HEK293 (cell line): ENCODE results near the gene C1orf74.

Source experiments
- BCL11B ChIP-seq: fragments of 450-650 bp; formaldehyde crosslinking; IDR thresholded peaks from 2 replicates; pipeline ENCODE4 v1.5.1; 2016; ENCODE audit warnings: low read depth, missing biosample characterization, missing genetic modification characterization
- GLIS1 ChIP-seq: fragments of 450-650 bp; formaldehyde crosslinking; IDR thresholded peaks from 2 replicates; pipeline ENCODE4 v1.5.1; 2016; ENCODE audit warnings: missing biosample characterization, missing genetic modification characterization
- HOXA7 ChIP-seq: sonication (generic); formaldehyde crosslinking; IDR thresholded peaks from 2 replicates; pipeline ENCODE4 v1.8.1; 2022; ENCODE audit warnings: missing genetic modification reagents, borderline replicate concordance
- KLF8 ChIP-seq: fragments of 450-650 bp; formaldehyde crosslinking; IDR thresholded peaks from 2 replicates; pipeline ENCODE4 v1.5.1; 2016; ENCODE audit warnings: missing biosample characterization, missing genetic modification characterization
- RBAK ChIP-seq: fragments of 450-650 bp; formaldehyde crosslinking; IDR thresholded peaks from 2 replicates; pipeline ENCODE4 v1.5.1; 2016; ENCODE audit warnings: missing biosample characterization, missing genetic modification characterization
- SP7 ChIP-seq: fragments of 450-650 bp; formaldehyde crosslinking; IDR thresholded peaks from 2 replicates; pipeline ENCODE4 v1.5.1; 2016; ENCODE audit warnings: missing biosample characterization, missing genetic modification characterization
- TCF7L2 ChIP-seq: IDR thresholded peaks from 2 replicates; pipeline ENCODE4 v1.6.1; 2011; ENCODE audit warnings: low read depth, mild to moderate bottlenecking, inconsistent platforms, low read length, moderate library complexity, borderline replicate concordance
- WT1 ChIP-seq: fragments of 450-650 bp; formaldehyde crosslinking; IDR thresholded peaks from 2 replicates; pipeline ENCODE4 v1.5.1; 2016; ENCODE audit warnings: missing biosample characterization, missing genetic modification characterization
- ZBTB48 ChIP-seq: fragments of 450-650 bp; formaldehyde crosslinking; IDR thresholded peaks from 2 replicates; pipeline ENCODE4 v1.5.1; 2016; ENCODE audit warnings: missing biosample characterization, missing genetic modification characterization
- ZEB2 ChIP-seq: fragments of 450-650 bp; formaldehyde crosslinking; IDR thresholded peaks from 2 replicates; pipeline ENCODE4 v1.5.1; 2016; ENCODE audit warnings: missing biosample characterization, missing genetic modification characterization
- ZFP41 ChIP-seq: fragments of 450-650 bp; formaldehyde crosslinking; IDR thresholded peaks from 2 replicates; pipeline ENCODE4 v1.5.1; 2016; ENCODE audit warnings: missing biosample characterization, missing genetic modification characterization, borderline replicate concordance
- ZNF10 ChIP-seq: fragments of 450-650 bp; formaldehyde crosslinking; IDR thresholded peaks from 2 replicates; pipeline ENCODE4 v1.5.1; 2017; ENCODE audit warnings: missing biosample characterization, missing genetic modification characterization
- ZNF114 ChIP-seq: fragments of 450-650 bp; formaldehyde crosslinking; IDR thresholded peaks from 2 replicates; pipeline ENCODE4 v1.5.0; 2017; ENCODE audit warnings: missing biosample characterization, missing genetic modification characterization
- ZNF184 ChIP-seq: fragments of 450-650 bp; IDR thresholded peaks from 2 replicates; pipeline ENCODE4 v1.5.1; 2018; ENCODE audit warnings: missing biosample characterization, mild to moderate bottlenecking, missing genetic modification characterization
- ZNF223 ChIP-seq: fragments of 450-650 bp; formaldehyde crosslinking; IDR thresholded peaks from 2 replicates; pipeline ENCODE4 v1.5.1; 2016; ENCODE audit warnings: missing biosample characterization, missing genetic modification characterization
- ZNF248 ChIP-seq: fragments of 450-650 bp; formaldehyde crosslinking; IDR thresholded peaks from 2 replicates; pipeline ENCODE4 v1.5.1; 2017; ENCODE audit warnings: missing biosample characterization, missing genetic modification characterization
- ZNF266 ChIP-seq: fragments of 450-650 bp; formaldehyde crosslinking; IDR thresholded peaks from 2 replicates; pipeline ENCODE4 v1.5.1; 2016; ENCODE audit warnings: missing biosample characterization, missing genetic modification characterization, low read depth
- ZNF324 ChIP-seq: fragments of 450-650 bp; formaldehyde crosslinking; IDR thresholded peaks from 2 replicates; pipeline ENCODE4 v1.5.1; 2016; ENCODE audit warnings: missing biosample characterization, missing genetic modification characterization
- ZNF404 ChIP-seq: fragments of 450-650 bp; formaldehyde crosslinking; IDR thresholded peaks from 2 replicates; pipeline ENCODE4 v1.5.1; 2017; ENCODE audit warnings: missing biosample characterization, missing genetic modification characterization
- ZNF600 ChIP-seq: fragments of 450-650 bp; formaldehyde crosslinking; IDR thresholded peaks from 2 replicates; pipeline ENCODE4 v1.5.1; 2016; ENCODE audit warnings: missing biosample characterization, missing genetic modification characterization
- ZNF707 ChIP-seq: fragments of 450-650 bp; formaldehyde crosslinking; IDR thresholded peaks from 2 replicates; pipeline ENCODE4 v1.5.1; 2016; ENCODE audit warnings: missing biosample characterization, missing genetic modification characterization
- ZNF747 ChIP-seq: fragments of 450-650 bp; formaldehyde crosslinking; IDR thresholded peaks from 2 replicates; pipeline ENCODE4 v1.5.1; 2016; ENCODE audit warnings: missing biosample characterization, missing genetic modification characterization
- ZNF768 ChIP-seq: fragments of 450-650 bp; formaldehyde crosslinking; IDR thresholded peaks from 2 replicates; pipeline ENCODE4 v1.5.1; 2018; ENCODE audit warnings: missing biosample characterization, mild to moderate bottlenecking, missing genetic modification characterization
- ZNF830 ChIP-seq: fragments of 450-650 bp; IDR thresholded peaks from 2 replicates; pipeline ENCODE4 v1.5.0; 2018; ENCODE audit warnings: missing biosample characterization, missing genetic modification characterization, low read depth, mild to moderate bottlenecking, moderate library complexity
- ZSCAN23 ChIP-seq: fragments of 450-650 bp; formaldehyde crosslinking; IDR thresholded peaks from 2 replicates; pipeline ENCODE4 v1.5.1; 2016; ENCODE audit warnings: missing biosample characterization, missing genetic modification characterization
- TF ChIP-seq, protein P1 (sequence below): fragments of 450-650 bp; formaldehyde crosslinking; IDR thresholded peaks from 2 replicates; pipeline ENCODE4 v1.5.1; 2017; ENCODE audit warnings: missing biosample characterization, missing genetic modification characterization
- TF ChIP-seq, protein P2 (sequence below): fragments of 450-650 bp; formaldehyde crosslinking; IDR thresholded peaks from 2 replicates; pipeline ENCODE4 v1.5.1; 2017; ENCODE audit warnings: missing biosample characterization, mild to moderate bottlenecking, missing genetic modification characterization, moderate library complexity
- TF ChIP-seq, protein P3 (sequence below): fragments of 450-650 bp; formaldehyde crosslinking; IDR thresholded peaks from 2 replicates; pipeline ENCODE4 v1.5.1; 2016; ENCODE audit warnings: missing biosample characterization, missing genetic modification characterization
- TF ChIP-seq, protein P4 (sequence below): fragments of 450-650 bp; formaldehyde crosslinking; IDR thresholded peaks from 2 replicates; pipeline ENCODE4 v1.5.1; 2016; ENCODE audit warnings: missing biosample characterization, missing genetic modification characterization
- TF ChIP-seq, protein P5 (sequence below): fragments of 450-650 bp; formaldehyde crosslinking; IDR thresholded peaks from 2 replicates; pipeline ENCODE4 v1.5.0; 2017; ENCODE audit warnings: missing biosample characterization, missing genetic modification characterization, borderline replicate concordance
- TF ChIP-seq, protein P6 (sequence below): fragments of 450-650 bp; formaldehyde crosslinking; IDR thresholded peaks from 2 replicates; pipeline ENCODE4 v1.5.1; 2016; ENCODE audit warnings: missing biosample characterization, missing genetic modification characterization

Gene C1orf74

DNA sequence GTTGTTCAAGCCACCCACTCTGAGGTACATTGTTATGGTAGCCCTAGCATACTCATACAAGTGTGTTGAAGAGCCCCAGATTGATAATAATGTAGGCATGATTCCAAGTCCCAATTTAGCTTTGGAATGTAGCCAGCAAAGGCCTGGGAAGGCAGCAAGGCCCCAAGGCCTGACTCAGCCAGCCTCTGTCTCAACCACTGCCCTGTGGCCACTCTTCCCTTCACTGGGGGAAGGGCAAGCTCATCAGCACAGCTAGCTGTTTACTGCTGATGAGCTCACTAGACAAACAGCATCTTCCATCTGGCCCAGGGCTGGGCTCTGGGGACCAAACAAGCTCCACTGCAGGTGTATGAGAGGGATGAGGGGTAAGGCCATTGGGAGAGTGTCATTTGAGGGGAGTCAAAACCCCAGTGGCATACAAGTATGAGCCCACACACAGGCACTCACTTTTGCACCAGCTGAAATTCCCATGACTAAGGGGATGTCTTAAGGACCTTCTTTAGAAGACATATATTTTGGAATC lies 23.8 kb upstream of the C1orf74 start (continued):
- TF ChIP-seq GLIS1 (tag by site-specific recombination), result no peak
- no peak for TF ChIP-seq ZNF830 (tag by site-specific recombination)
- TF ChIP-seq, protein P1, sequence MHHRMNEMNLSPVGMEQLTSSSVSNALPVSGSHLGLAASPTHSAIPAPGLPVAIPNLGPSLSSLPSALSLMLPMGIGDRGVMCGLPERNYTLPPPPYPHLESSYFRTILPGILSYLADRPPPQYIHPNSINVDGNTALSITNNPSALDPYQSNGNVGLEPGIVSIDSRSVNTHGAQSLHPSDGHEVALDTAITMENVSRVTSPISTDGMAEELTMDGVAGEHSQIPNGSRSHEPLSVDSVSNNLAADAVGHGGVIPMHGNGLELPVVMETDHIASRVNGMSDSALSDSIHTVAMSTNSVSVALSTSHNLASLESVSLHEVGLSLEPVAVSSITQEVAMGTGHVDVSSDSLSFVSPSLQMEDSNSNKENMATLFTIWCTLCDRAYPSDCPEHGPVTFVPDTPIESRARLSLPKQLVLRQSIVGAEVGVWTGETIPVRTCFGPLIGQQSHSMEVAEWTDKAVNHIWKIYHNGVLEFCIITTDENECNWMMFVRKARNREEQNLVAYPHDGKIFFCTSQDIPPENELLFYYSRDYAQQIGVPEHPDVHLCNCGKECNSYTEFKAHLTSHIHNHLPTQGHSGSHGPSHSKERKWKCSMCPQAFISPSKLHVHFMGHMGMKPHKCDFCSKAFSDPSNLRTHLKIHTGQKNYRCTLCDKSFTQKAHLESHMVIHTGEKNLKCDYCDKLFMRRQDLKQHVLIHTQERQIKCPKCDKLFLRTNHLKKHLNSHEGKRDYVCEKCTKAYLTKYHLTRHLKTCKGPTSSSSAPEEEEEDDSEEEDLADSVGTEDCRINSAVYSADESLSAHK, result no peak
- no peak for TF ChIP-seq ZNF707 (tag by site-specific recombination)
- no peak for TF ChIP-seq ZNF600 (tag by site-specific recombination)
- no peak for TF ChIP-seq TCF7L2
- peak; percentile 74; the same call in 1 of the 2 replicates for TF ChIP-seq ZNF184 (tag by site-specific recombination)
- no peak for TF ChIP-seq ZNF747
- 0 out of 2 replicates have a peak, but pooled peaks have one; percentile 46 for TF ChIP-seq ZBTB48 (tag by site-specific recombination)
- TF ChIP-seq HOXA7 (CRISPR knock-in tag), result no peak
- no peak for TF ChIP-seq ZNF404 (tag by site-specific recombination)
- TF ChIP-seq SP7, result peak; percentile 50; the same call in 1 of the 2 replicates
- TF ChIP-seq ZNF768 (tag by site-specific recombination), result no peak
- no peak for TF ChIP-seq ZNF223 (tag by site-specific recombination)
- TF ChIP-seq, protein P2, sequence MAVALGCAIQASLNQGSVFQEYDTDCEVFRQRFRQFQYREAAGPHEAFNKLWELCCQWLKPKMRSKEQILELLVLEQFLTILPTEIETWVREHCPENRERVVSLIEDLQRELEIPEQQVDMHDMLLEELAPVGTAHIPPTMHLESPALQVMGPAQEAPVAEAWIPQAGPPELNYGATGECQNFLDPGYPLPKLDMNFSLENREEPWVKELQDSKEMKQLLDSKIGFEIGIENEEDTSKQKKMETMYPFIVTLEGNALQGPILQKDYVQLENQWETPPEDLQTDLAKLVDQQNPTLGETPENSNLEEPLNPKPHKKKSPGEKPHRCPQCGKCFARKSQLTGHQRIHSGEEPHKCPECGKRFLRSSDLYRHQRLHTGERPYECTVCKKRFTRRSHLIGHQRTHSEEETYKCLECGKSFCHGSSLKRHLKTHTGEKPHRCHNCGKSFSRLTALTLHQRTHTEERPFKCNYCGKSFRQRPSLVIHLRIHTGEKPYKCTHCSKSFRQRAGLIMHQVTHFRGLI (tag by site-specific recombination), result no peak
- peak; percentile 43; the same call in 1 of the 2 replicates for TF ChIP-seq KLF8 (tag by site-specific recombination)
- TF ChIP-seq, protein P3, sequence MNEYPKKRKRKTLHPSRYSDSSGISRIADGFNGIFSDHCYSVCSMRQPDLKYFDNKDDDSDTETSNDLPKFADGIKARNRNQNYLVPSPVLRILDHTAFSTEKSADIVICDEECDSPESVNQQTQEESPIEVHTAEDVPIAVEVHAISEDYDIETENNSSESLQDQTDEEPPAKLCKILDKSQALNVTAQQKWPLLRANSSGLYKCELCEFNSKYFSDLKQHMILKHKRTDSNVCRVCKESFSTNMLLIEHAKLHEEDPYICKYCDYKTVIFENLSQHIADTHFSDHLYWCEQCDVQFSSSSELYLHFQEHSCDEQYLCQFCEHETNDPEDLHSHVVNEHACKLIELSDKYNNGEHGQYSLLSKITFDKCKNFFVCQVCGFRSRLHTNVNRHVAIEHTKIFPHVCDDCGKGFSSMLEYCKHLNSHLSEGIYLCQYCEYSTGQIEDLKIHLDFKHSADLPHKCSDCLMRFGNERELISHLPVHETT (tag by site-specific recombination), result no peak
- no peak for TF ChIP-seq ZNF10 (tag by site-specific recombination)
- TF ChIP-seq ZEB2, result peak; percentile 88
- TF ChIP-seq, protein P4, sequence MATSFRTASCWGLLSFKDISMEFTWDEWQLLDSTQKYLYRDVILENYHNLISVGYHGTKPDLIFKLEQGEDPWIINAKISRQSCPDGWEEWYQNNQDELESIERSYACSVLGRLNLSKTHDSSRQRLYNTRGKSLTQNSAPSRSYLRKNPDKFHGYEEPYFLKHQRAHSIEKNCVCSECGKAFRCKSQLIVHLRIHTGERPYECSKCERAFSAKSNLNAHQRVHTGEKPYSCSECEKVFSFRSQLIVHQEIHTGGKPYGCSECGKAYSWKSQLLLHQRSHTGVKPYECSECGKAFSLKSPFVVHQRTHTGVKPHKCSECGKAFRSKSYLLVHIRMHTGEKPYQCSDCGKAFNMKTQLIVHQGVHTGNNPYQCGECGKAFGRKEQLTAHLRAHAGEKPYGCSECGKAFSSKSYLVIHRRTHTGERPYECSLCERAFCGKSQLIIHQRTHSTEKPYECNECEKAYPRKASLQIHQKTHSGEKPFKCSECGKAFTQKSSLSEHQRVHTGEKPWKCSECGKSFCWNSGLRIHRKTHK (tag by site-specific recombination), result no peak
- no peak for TF ChIP-seq RBAK (tag by site-specific recombination)
- no peak for TF ChIP-seq WT1 (tag by site-specific recombination)
- TF ChIP-seq ZNF324 (tag by site-specific recombination), result no peak
- TF ChIP-seq ZFP41 (tag by site-specific recombination), result no peak
- TF ChIP-seq ZNF248, result no peak
- TF ChIP-seq ZNF114 (tag by site-specific recombination), result no peak
- TF ChIP-seq BCL11B (tag by site-specific recombination), result no peak
- TF ChIP-seq, protein P5, sequence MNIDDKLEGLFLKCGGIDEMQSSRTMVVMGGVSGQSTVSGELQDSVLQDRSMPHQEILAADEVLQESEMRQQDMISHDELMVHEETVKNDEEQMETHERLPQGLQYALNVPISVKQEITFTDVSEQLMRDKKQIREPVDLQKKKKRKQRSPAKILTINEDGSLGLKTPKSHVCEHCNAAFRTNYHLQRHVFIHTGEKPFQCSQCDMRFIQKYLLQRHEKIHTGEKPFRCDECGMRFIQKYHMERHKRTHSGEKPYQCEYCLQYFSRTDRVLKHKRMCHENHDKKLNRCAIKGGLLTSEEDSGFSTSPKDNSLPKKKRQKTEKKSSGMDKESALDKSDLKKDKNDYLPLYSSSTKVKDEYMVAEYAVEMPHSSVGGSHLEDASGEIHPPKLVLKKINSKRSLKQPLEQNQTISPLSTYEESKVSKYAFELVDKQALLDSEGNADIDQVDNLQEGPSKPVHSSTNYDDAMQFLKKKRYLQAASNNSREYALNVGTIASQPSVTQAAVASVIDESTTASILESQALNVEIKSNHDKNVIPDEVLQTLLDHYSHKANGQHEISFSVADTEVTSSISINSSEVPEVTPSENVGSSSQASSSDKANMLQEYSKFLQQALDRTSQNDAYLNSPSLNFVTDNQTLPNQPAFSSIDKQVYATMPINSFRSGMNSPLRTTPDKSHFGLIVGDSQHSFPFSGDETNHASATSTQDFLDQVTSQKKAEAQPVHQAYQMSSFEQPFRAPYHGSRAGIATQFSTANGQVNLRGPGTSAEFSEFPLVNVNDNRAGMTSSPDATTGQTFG (tag by site-specific recombination), result no peak
- TF ChIP-seq, protein P6, sequence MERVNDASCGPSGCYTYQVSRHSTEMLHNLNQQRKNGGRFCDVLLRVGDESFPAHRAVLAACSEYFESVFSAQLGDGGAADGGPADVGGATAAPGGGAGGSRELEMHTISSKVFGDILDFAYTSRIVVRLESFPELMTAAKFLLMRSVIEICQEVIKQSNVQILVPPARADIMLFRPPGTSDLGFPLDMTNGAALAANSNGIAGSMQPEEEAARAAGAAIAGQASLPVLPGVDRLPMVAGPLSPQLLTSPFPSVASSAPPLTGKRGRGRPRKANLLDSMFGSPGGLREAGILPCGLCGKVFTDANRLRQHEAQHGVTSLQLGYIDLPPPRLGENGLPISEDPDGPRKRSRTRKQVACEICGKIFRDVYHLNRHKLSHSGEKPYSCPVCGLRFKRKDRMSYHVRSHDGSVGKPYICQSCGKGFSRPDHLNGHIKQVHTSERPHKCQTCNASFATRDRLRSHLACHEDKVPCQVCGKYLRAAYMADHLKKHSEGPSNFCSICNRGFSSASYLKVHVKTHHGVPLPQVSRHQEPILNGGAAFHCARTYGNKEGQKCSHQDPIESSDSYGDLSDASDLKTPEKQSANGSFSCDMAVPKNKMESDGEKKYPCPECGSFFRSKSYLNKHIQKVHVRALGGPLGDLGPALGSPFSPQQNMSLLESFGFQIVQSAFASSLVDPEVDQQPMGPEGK (tag by site-specific recombination), result peak; percentile 41
- TF ChIP-seq ZSCAN23 (tag by site-specific recombination), result peak; percentile 15; the same call in 1 of the 2 replicates
- TF ChIP-seq ZNF266 (tag by site-specific recombination), result no peak
